Activated CD8-positive, alpha-beta memory T cell treated with anti-CD3 and anti-CD28 coated beads, Interleukin-2, amount 10 ng/mL, durations not matched to agents 7 days and 5 days (primary cell): ENCODE measurements around the gene POLR2E. TPM values are rescaled to one million over a fixed set of nuclear protein-coding genes. Genes with fewer than 3 reads are reported as not detected.

Source experiments
- ATAC-seq: fragments of 150-1000 bp; cut with Tn5 transposase; one replicate; pipeline ENCODE4 v1.10.0; 2021; ENCODE audit warnings: moderate library complexity
- CTCF ChIA-PET: fragments of 350-600 bp; sonication (Branson Sonifier 250); formaldehyde crosslinking; loops from one replicate; lab custom pipeline; 2021; ENCODE audit warnings: antibody characterized with exemption; lab: Charles Lee
- DNase-seq: peaks from one replicate; pipeline ENCODE4 v3.0.0-alpha.2; 2020
- H3K27ac Mint-ChIP-seq: one replicate; pipeline ENCODE4 v1.8.0; 2021; ENCODE audit warnings: mild to moderate bottlenecking, mixed read lengths
- H3K27me3 Mint-ChIP-seq: one replicate; pipeline ENCODE4 v1.8.0; 2021; ENCODE audit warnings: mixed read lengths
- H3K36me3 Mint-ChIP-seq: one replicate; pipeline ENCODE4 v1.8.0; 2021; ENCODE audit warnings: mild to moderate bottlenecking, mixed read lengths
- H3K4me1 Mint-ChIP-seq: one replicate; pipeline ENCODE4 v1.8.0; 2021; ENCODE audit warnings: mixed read lengths
- H3K4me3 Mint-ChIP-seq: one replicate; pipeline ENCODE4 v1.8.0; 2021; ENCODE audit warnings: mild to moderate bottlenecking, moderate library complexity, mixed read lengths
- H3K9me3 Mint-ChIP-seq: one replicate; pipeline ENCODE4 v1.8.0; 2022; ENCODE audit warnings: low read depth, mixed read lengths
- total RNA-seq, 2 experiments: library from RNA; stranded (reverse); gene quantifications; one replicate each; pipeline ENCODE4 v1.2.3, GENCODE V29; 2021

Gene POLR2E
- total RNA-seq, 2 experiments from 2014 or later, result 173 to 206 TPM

DNA sequence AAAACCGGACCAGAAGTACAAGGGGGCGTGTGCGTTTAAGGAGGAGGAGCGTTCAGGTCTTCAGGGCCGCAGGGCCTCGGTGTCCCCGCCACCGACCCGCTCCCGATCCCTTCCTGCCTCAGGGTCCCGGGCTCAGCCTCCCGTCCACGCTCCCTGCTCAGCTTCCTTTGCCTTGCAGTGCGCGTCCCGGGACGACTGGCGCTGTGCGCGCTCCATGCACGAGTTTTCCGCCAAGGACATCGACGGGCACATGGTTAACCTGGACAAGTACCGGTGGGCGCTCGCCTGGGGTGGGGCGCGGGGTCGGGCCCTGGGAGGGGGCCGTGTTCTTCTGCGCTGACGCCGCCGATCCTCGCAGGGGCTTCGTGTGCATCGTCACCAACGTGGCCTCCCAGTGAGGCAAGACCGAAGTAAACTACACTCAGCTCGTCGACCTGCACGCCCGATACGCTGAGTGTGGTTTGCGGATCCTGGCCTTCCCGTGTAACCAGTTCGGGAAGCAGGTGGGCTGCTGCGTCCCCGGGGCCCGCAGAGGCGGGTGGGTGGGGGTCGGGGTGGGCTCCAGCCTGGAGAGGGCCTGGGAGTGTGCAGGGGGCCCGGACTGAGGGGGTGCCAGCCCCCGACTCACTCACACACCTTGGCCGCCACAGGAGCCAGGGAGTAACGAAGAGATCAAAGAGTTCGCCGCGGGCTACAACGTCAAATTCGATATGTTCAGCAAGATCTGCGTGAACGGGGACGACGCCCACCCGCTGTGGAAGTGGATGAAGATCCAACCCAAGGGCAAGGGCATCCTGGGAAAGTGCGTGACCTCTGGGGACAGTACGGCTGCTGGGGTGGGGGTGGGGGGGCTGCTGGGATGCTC lies 10.1 kb upstream of the POLR2E start:
- Mint-ChIP-seq H3K36me3 (peaks cover 2% of the 10 kb centered on the region), H3K4me1 (peaks cover 26% of the 10 kb centered on the region), H3K9me3 (no peaks in the 10 kb centered on the region), H3K27me3 (no peaks in the 10 kb centered on the region), H3K27ac (peak overlapping the region; percentile 15), H3K4me3 (peak overlapping the region; percentile 70)
- ATAC-seq, result no peak
- CTCF ChIA-PET, result interaction anchor here (0.5 to 3.0 kb wide), 6 partner anchors 8 to 121 kb away, joined by 3 to 15 read pairs (median 3); partner anchors contain the start of gene WDR18
- DNase-seq, result no peak

DNA sequence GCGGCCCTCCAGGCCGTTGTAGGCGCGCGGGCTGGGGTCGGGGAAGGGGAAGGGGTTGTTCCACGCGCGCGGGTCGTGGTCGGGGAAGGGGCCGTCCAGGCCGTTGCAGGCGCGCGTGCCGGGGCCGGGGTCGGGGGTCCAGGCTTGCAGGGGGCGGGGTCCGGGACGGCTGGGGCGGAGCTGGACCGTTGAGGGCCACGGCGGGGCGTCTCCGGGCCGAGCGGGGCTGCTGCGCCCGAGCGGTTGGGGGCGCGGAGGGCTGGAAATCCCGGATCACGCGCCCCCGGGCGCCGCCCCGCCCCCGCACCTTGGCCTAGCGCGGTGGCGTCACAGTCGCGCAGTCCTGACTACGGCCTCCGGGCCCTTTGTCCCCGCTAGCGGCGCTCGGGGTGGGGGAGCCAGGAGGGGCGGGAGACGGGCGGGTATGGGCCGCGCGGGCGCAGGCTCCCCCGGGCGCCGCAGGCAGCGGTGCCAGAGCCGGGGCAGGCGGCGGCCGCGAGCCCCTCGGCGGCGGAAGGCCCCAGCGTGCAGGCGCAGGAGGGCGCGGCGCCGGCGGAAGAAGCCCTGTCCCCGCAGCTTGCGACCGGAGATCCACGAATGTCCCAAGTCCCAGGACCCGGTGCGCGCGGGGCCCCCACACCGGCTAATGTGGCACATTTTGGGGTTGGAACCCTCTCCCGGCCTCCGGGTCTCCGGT lies 9.3 kb upstream of the POLR2E start:
- peak; percentile 41 for ATAC-seq
- DNase-seq, result peak; percentile 81
- H3K9me3 Mint-ChIP-seq, result peaks cover 3% of the 10 kb centered on the region
- peak overlapping the region; percentile 15 for H3K27ac Mint-ChIP-seq
- H3K4me3 Mint-ChIP-seq, result peak overlapping the region; percentile 70
- peaks cover 8% of the 10 kb centered on the region for H3K36me3 Mint-ChIP-seq
- CTCF ChIA-PET, result interaction anchor here (0.5 to 3.0 kb wide), 6 partner anchors 9 to 120 kb away, joined by 3 to 15 read pairs (median 3); partner anchors contain the start of gene WDR18
- H3K4me1 Mint-ChIP-seq, result peaks cover 33% of the 10 kb centered on the region
- no peaks in the 10 kb centered on the region for H3K27me3 Mint-ChIP-seq

- peak within 1 kb of the TSS; percentile 70 for H3K4me3 Mint-ChIP-seq
- no peaks in the 10 kb centered on the region for H3K27me3 Mint-ChIP-seq
- peak within 1 kb of the TSS; percentile 84 for H3K27ac Mint-ChIP-seq
- DNase-seq (peak; percentile 99), ATAC-seq (peak; percentile 90)
- H3K4me1 Mint-ChIP-seq, result peaks cover 40% of the 10 kb centered on the region
- peaks cover 3% of the 10 kb centered on the region for H3K9me3 Mint-ChIP-seq
- H3K36me3 Mint-ChIP-seq, result peaks cover 9% of the 10 kb centered on the region
- CTCF ChIA-PET, result interaction anchor here (0.8 to 3.0 kb wide), 7 partner anchors 9 to 120 kb away, joined by 3 to 15 read pairs (median 3); partner anchors contain the start of gene WDR18
Measured at GRCh38 chr19:1103708-1104310, 8.6 kb upstream of the POLR2E start, which contains the start of gene GPX4. Gene GPX4 (plus strand): TSS chr19:1103994. CDS start chr19:1104044, 50 bp downstream.

- Mint-ChIP-seq H3K36me3 (peaks cover 9% of the 10 kb centered on the region), H3K4me1 (peaks cover 44% of the 10 kb centered on the region), H3K4me3 (peak overlapping the region; percentile 57), H3K9me3 (peaks cover 3% of the 10 kb centered on the region), H3K27ac (peak overlapping the region; percentile 84), H3K27me3 (no peaks in the 10 kb centered on the region)
- CTCF ChIA-PET, result interaction anchor here (0.8 to 3.0 kb wide), 7 partner anchors 10 to 119 kb away, joined by 3 to 15 read pairs (median 4); partner anchors contain the start of gene ARHGAP45
- ATAC-seq (no peak), DNase-seq (no peak)
Measured at GRCh38 chr19:1103132-1103707, 8.0 kb upstream of the POLR2E start.

- Mint-ChIP-seq H3K4me1 (peaks cover 48% of the 10 kb centered on the region), H3K27me3 (no peaks in the 10 kb centered on the region), H3K4me3 (peak overlapping the region; percentile 57), H3K36me3 (peaks cover 9% of the 10 kb centered on the region), H3K9me3 (peaks cover 3% of the 10 kb centered on the region), H3K27ac (peak overlapping the region; percentile 84)
- ATAC-seq, result peak; percentile 9
- CTCF ChIA-PET, result interaction anchor here (0.8 to 3.0 kb wide), 6 partner anchors 11 to 120 kb away, joined by 3 to 15 read pairs (median 4); partner anchors contain the start of gene ARHGAP45
- peak; percentile 84 for DNase-seq
Measured at GRCh38 chr19:1102407-1103131, 7.4 kb upstream of the POLR2E start.

- Mint-ChIP-seq H3K4me3 (no peak overlapping the region), H3K9me3 (peaks cover 3% of the 10 kb centered on the region), H3K27me3 (no peaks in the 10 kb centered on the region), H3K27ac (peak overlapping the region; percentile 84), H3K4me1 (peaks cover 52% of the 10 kb centered on the region), H3K36me3 (peaks cover 9% of the 10 kb centered on the region)
- ATAC-seq (no peak), DNase-seq (no peak)
- CTCF ChIA-PET, result interaction anchor here (0.9 to 1.7 kb wide), 3 partner anchors 18 to 94 kb away, joined by 3 to 6 read pairs (median 5); no protein-coding TSS in a partner anchor
Measured at GRCh38 chr19:1101337-1101698, 6.1 kb upstream of the POLR2E start.

DNA sequence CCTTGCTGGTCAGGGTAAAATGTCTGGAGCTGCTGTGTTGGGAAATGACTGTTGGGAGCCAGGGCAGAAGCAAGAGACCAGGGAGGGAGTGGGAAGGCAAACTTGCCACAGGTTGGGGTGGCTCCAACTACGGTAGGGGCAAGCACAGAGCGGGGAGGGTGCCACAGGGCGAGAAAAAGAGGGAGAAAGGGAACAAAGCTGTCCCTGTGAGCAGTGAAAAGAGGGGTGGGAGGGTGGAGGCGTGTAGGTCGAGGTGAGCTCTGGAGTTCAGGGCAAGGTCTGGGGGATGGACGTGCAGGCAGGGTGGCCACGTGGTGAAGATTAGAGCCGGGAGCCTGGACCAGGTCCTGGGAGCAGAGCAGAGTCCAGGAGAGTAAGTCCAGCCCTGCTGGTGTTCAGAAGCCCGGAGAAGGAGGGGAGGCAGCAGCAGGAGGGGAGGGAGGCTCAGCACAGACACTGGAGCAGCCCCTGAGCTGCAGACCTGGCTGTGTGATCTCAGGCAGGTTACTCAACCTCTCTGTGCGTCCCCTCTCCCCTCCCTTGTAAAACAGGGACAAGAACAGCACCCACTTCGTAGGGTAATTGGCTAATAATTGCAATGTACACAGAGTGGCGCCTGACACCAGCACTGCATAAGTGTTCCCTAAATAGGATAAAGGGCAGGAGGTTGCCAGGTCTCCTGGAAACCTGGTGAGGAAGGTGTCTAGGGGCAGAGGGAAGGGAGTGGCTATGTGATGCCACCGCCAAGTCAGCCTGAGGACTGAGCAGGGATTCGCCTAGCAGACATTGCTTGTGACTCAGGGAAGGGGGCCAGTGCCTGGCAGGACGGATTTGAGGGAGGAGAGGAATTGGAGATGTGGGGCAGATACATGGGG lies 3.2 kb upstream of the POLR2E start:
- peaks cover 3% of the 10 kb centered on the region for H3K9me3 Mint-ChIP-seq
- peaks cover 68% of the 10 kb centered on the region for H3K4me1 Mint-ChIP-seq
- ATAC-seq (no peak), DNase-seq (no peak)
- H3K27me3 Mint-ChIP-seq, result no peaks in the 10 kb centered on the region
- CTCF ChIA-PET, result interaction anchor here (2.4 kb wide), 1 partner anchor 67 kb away, joined by 4 read pairs; no protein-coding TSS in a partner anchor
- peaks cover 11% of the 10 kb centered on the region for H3K36me3 Mint-ChIP-seq
- peak overlapping the region; percentile 33 for H3K27ac Mint-ChIP-seq
- H3K4me3 Mint-ChIP-seq, result no peak overlapping the region

- H3K27me3 Mint-ChIP-seq, result no peaks in the 10 kb centered on the region
- H3K27ac Mint-ChIP-seq, result peak overlapping the region; percentile 9
- CTCF ChIA-PET, result interaction anchor here (2.4 kb wide), 1 partner anchor 67 kb away, joined by 4 read pairs; no protein-coding TSS in a partner anchor
- ATAC-seq, result no peak
- no peak overlapping the region for H3K4me3 Mint-ChIP-seq
- peaks cover 11% of the 10 kb centered on the region for H3K36me3 Mint-ChIP-seq
- peaks cover 3% of the 10 kb centered on the region for H3K9me3 Mint-ChIP-seq
- no peak for DNase-seq
- peaks cover 67% of the 10 kb centered on the region for H3K4me1 Mint-ChIP-seq
Measured at GRCh38 chr19:1097810-1098176, 2.6 kb upstream of the POLR2E start.

DNA sequence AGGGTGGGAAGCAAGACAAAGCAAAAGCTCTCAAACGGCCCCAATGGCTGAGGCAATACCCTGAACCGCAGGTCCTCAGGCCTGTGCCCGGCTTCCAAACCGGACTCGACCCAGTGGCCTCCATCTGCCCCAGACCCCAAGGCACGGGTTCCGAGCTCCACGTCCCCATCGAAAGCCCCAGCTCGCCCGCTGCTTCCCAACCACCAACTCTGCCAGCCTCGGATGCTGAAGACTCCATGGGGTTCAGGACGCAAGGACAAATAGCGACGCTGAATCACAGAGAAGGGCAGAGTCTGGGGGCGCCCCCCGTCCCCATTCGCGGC lies 559 bp downstream of the POLR2E start:
- Mint-ChIP-seq H3K9me3 (no peaks in the 10 kb centered on the region), H3K27ac (peak overlapping the region; percentile 69), H3K4me3 (peak overlapping the region; percentile 86), H3K4me1 (peaks cover 60% of the 10 kb centered on the region), H3K36me3 (peaks cover 6% of the 10 kb centered on the region), H3K27me3 (no peaks in the 10 kb centered on the region)
- no peak for DNase-seq
- ATAC-seq, result peak; percentile 4
- CTCF ChIA-PET, result interaction anchor here (0.9 to 3.1 kb wide), 8 partner anchors 9 to 150 kb away, joined by 3 to 12 read pairs (median 4); partner anchors contain the start of genes ARHGAP45 and CNN2

GRCh38 chr19:1093811-1094553 lies 1.2 kb downstream of the POLR2E start:
- Mint-ChIP-seq H3K27me3 (no peaks in the 10 kb centered on the region), H3K9me3 (no peaks in the 10 kb centered on the region), H3K4me1 (peaks cover 55% of the 10 kb centered on the region), H3K4me3 (peak overlapping the region; percentile 86), H3K36me3 (peaks cover 3% of the 10 kb centered on the region), H3K27ac (peak overlapping the region; percentile 69)
- CTCF ChIA-PET, result interaction anchor here (0.6 to 3.1 kb wide), 10 partner anchors 9 to 98 kb away, joined by 3 to 12 read pairs (median 4); partner anchors contain the start of genes ARHGAP45 and CNN2
- no peak for ATAC-seq
- no peak for DNase-seq

GRCh38 chr19:1093330-1093729 lies 1.8 kb downstream of the POLR2E start:
- Mint-ChIP-seq H3K27me3 (no peaks in the 10 kb centered on the region), H3K27ac (peak overlapping the region; percentile 37), H3K4me3 (peak overlapping the region; percentile 86), H3K4me1 (peaks cover 54% of the 10 kb centered on the region), H3K36me3 (peaks cover 1% of the 10 kb centered on the region), H3K9me3 (no peaks in the 10 kb centered on the region)
- ATAC-seq (no peak), DNase-seq (no peak)
- CTCF ChIA-PET, result interaction anchor here (0.6 to 3.1 kb wide), 7 partner anchors 8 to 99 kb away, joined by 3 to 12 read pairs (median 4); partner anchors contain the start of gene CNN2
